Stimulated activated CD4-positive, alpha-beta T cell treated with anti-CD3 and anti-CD28 coated beads, TNF-alpha, amount 100 ng/mL, for 24 hours (primary cell): Measurements from ENCODE around the gene KLF13.

Experiments
- DNase-seq, 3 experiments: peaks; one replicate each; pipeline ENCODE4 v3.0.0-alpha.2; 2020; ENCODE audit warnings: low read depth in 3 of 3

The KLF13 gene

GRCh38 chr15:31326156-31326874 lies at the start of gene KLF13:
Gene KLF13 (plus strand): TSS chr15:31326835. CDS start chr15:31327213, 378 bp downstream.
- DNase-seq, result peak; percentile 99 to 100 (median 99)

GRCh38 chr15:31277335-31278060 lies 49.1 kb upstream of the KLF13 start:
- no peak for DNase-seq

GRCh38 chr15:31278061-31278445 lies 48.6 kb upstream of the KLF13 start:
- no peak for DNase-seq

DNA sequence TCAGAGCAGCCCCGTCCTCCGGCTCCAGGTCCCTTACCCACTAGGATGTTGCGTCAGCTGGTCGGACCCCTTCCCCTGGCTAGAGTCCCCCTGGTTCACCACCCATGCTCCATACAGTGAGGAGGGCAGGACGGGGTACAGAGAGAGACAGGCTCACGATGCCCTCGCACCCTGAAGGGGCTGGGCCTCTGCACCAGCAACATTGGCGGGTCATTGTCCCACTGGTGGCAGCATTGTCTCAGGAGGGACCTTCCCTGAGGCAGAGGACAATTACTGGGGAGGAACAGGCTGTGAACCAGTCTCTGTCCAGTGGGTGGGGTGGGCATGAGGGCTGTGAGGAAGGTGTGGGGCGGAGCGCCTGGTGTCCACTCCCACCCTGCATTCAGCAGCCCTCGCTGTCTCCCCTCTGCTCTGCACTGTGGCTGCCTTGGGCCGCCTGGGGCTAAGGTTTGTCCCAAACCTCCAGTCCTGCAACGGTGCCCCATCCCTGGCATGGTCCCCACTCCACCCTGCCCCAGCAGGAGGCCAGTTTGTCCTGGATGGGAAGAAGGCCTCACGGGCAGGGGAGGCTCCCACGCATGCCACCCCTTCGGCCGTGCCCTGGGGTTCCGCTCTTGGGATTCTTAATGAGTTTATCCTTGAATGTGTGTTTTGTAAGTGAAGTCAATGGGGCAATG lies 48.0 kb upstream of the KLF13 start:
- no peak for DNase-seq

DNA sequence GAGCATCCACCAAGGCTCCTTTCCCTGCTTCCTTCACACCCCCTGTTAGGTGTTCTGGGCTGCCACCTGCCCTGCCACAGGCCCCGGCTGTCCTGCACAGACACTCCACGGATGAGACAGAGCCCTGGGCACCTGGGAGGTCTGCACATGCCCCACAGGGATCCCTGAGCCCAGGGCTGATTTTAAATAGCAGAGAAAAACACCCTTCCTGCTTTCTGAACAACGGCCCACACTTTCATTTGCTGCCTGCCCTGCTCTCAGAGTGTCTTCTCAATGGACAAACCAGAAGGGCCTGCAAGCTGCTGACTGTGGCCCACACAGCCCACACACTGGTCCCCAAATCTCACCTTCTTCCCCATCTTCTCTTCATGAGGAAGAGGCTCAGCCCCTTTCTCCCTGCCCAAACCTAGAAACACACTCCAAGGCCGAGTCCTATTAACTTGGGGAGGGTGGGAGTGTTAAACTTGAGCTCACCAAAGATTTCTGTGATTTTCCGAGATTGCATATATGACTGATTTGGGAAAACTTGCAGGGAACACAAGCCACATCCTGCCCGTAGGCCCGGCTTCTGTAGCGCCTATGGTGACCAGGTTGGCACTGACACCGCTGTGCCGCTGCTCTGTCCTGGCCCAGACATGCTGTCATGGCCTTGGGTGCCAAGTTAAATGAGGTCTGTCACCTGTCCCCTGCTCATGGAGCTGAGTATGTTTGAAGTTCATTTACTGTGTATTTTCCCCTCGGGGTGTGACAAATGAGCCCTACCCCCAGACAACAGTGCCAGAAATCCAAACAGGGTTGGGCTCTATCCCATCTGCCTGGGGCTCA lies 47.2 kb upstream of the KLF13 start:
- no peak for DNase-seq

GRCh38 chr15:31280046-31280830 lies 46.4 kb upstream of the KLF13 start:
- no peak for DNase-seq

DNA sequence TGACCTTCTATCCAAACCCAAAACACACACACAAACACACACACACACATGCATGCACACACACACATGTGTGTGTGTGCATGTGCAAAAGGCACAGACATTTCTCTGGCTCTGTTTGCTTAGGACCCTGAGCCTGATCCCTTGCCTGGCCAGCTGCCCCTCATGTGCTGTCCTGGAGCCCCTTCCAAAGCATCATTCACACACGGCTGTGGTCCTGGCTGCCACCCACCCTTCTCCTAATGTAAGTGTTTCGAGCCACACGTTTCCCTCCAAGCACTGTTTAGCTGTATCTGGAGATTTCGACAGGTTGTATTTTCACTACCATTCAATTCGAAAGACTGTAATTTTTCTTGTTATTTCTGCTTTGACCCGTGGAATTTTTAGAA lies 45.8 kb upstream of the KLF13 start:
- no peak for DNase-seq

DNA sequence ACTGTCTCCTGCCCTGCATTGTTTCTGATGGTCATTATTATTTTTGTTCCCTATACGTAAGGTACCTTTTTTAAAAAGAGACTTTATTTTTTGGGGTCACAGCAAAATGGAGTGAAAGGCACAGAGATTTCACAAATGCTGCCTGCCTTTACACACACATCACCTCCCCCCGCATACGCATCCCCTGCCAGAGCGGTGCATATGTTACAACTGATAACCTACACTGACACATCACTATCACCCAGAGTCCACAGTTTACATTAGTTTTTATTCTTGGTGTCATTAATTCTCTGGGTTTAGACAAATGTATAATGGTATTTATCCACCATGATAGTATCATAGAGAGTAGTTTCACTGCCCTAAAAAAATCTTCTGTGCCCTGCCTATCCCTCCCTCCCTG lies 43.6 kb upstream of the KLF13 start:
- DNase-seq, result no peak

DNA sequence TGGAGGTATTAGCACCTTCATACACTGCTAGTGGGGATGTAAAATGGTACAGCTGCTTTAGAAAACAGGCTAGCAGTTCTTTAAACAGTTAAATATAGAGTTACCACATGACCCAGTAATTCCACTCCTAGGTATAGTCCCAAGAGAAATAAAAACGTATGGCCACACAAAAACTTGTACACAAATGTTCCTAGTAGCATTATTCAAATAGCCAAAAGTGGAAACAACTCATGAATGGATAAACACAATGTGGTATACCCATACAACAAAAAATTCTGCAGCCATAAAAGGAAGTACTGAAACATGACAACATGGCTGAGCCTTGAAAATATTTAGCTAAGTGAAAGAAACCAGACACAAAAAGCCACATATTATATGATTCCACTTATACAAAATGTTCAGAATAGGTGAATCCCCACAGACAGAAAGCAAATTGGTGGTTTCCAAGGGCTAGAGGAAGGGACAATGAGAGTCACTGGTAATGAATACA lies 40.8 kb upstream of the KLF13 start:
- no peak for DNase-seq

DNA sequence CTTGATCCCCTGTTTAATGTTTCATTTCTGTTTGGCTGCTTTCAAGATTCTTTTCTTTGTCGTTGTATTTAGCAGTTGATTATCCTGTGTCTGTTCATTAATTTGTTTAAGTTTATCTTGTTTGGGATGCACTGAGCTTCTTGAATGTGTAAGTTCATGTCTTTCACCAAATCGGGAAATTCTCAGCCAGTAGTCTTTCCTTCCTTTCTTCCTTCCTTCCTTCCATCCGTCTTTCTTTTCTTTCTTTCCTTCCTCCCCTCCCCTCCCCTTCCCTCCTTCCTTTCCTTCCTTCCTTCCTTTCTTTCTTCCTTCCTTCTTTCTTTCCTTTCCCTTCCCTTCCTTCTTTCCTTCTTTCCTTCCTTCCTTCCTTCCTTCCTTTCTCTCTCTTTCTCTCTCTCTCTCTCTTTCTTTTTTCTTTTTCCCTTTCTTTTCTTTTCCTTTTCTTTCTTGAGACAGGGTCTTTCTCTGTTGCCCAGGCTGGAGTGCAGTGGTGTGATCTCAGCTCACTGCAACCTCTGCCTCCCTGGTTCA lies 35.5 kb upstream of the KLF13 start:
- no peak for DNase-seq

- no peak for DNase-seq
Measured at GRCh38 chr15:31292391-31293015, 34.1 kb upstream of the KLF13 start.

DNA sequence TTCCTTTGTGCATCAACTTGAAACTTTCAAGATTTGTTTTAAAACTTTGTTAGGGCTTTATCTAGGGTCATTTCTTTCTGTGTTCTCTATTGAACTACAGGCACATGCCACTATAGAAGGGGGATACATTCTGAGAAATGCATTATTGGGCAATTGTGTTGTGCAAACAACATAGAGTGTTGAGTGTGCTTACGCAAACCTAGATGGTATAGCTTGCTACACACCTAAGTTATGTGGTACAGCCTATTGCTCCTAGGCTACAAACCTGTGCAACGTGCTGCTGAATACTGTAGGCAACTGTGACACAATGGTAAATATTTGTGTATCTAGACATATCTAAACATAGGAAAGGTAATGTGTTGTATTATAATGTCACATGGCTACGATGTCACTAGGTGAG lies 33.0 kb upstream of the KLF13 start:
- no peak for DNase-seq

DNA sequence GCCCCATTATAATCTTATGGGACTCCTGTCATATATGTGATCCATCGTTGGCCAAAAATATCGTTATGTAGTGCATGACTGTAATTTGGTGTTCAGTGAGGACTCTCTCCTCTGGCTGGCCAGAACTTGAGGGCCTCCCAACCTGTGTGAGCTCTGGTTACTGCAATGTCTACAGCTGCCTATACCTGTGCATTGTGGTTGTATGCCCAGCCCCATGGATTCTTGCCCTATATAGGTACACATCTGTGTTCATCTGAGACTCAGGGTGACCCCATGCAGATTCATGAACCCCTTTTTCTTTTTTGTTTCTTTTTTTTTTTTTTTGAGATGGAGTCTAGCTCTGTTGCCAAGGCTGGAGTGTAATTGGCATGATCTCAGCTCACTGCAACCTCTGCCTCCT lies 32.6 kb upstream of the KLF13 start:
- no peak for DNase-seq

GRCh38 chr15:31295658-31296057 lies 31.0 kb upstream of the KLF13 start:
- no peak for DNase-seq

GRCh38 chr15:31296219-31296645 lies 30.4 kb upstream of the KLF13 start:
- DNase-seq, result no peak

GRCh38 chr15:31296646-31297574 lies 29.7 kb upstream of the KLF13 start:
- no peak for DNase-seq

GRCh38 chr15:31297575-31298456 lies 28.8 kb upstream of the KLF13 start:
- DNase-seq, result no peak

DNA sequence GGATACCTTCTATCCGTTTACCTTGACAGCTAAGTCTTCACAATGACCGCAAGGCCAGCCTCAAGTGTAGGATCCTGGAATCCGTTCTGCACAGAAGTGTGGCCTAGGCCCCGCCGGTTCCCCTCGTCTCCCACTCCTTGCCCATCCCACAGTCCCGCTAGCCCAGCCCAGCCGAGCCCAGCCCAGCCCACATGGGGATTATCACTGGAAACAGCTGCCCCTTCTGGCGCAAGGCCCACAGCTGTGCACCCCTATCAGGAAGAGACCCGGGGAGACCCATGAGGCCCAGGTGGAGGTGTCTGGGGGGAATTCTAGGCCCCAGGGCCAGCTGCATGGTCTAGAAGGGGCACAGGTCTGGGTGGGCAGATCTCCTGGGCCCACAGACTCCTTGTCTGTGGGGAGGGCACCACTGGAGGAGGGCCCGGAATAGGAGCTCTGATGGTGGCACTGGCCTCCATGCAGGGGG lies 27.9 kb upstream of the KLF13 start:
- DNase-seq, result no peak
